ENCODE results near the gene PTGIS. TPM values are rescaled to one million over a fixed set of nuclear protein-coding genes. Genes with fewer than 3 reads are reported as not detected.

The PTGIS gene
- total RNA-seq, 4 donors from 2014 or later, result 17.0 to 39.2 (median 32.4) TPM

DNA sequence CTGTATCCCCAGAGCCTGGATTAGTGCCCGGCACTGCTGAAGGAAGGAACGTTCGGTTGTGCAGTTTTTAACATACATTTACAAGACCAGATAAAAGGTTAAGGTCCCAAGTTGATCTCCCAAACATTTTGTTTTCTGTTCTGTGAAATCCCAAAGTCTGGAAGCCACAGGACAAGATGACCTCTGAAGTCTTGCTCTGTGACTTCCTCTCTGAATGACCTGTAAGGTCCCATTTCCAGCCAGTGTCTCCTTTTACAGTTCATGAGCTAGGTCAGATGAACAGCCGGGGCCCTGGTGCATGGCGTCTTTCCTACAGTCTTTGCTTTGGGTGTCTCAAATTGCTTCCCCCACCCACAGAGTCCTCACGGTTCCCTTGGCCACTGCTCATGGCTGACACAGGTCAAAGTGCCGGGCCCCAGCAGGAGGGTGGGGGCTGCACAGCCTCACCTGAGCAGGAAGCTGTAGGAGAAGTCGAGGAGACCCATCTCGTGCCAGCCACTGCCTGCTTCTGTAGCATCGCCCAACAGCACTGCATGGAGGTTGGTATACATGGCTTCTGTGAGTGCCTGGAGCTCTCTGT, 24.0 kb downstream of the PTGIS start:
- TF ChIP-seq, protein P1, sequence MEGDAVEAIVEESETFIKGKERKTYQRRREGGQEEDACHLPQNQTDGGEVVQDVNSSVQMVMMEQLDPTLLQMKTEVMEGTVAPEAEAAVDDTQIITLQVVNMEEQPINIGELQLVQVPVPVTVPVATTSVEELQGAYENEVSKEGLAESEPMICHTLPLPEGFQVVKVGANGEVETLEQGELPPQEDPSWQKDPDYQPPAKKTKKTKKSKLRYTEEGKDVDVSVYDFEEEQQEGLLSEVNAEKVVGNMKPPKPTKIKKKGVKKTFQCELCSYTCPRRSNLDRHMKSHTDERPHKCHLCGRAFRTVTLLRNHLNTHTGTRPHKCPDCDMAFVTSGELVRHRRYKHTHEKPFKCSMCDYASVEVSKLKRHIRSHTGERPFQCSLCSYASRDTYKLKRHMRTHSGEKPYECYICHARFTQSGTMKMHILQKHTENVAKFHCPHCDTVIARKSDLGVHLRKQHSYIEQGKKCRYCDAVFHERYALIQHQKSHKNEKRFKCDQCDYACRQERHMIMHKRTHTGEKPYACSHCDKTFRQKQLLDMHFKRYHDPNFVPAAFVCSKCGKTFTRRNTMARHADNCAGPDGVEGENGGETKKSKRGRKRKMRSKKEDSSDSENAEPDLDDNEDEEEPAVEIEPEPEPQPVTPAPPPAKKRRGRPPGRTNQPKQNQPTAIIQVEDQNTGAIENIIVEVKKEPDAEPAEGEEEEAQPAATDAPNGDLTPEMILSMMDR (IDR thresholded peaks at IDR 0.05; ENCODE audit: low read depth), result no peak

DNA sequence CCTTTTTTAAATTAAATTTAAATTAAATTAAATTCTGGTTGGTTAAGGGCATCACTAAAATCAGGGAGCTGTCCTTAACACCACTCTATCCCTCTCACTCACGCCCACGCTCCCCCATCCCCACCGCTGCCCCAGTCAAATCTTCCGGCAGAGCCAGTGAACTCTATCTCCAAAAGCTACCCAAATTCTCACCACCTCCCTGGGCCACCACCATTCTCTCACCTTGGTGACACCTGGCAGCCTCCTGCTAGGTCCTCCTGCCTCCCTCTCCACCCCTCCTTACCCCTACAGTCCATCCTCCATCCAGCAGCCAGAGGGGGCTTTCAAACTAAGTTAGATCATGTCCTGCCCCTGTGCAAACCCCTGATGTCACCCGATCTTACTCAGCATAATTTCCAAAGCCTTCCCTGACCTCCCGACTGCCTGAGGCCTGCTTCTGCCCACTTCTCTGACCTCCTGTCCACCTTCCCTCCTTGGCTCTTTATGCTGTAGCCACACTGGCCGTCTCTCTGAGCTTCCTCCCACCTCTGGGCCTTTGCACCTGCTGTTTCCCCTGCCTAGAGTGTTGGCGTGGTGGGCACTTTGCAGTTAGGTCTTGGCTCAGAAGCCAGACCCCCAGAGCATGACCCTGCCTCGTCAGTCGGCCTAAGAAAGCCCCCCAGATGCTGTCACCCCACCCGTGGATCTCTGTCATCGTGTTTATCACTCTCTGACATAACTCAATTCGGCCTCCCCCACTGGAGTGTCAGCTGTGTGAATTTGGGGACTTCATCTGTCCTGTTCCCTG, 24.7 kb downstream of the PTGIS start:
- TF ChIP-seq, protein P1 (IDR thresholded peaks at IDR 0.05; ENCODE audit: low read depth), result no peak

DNA sequence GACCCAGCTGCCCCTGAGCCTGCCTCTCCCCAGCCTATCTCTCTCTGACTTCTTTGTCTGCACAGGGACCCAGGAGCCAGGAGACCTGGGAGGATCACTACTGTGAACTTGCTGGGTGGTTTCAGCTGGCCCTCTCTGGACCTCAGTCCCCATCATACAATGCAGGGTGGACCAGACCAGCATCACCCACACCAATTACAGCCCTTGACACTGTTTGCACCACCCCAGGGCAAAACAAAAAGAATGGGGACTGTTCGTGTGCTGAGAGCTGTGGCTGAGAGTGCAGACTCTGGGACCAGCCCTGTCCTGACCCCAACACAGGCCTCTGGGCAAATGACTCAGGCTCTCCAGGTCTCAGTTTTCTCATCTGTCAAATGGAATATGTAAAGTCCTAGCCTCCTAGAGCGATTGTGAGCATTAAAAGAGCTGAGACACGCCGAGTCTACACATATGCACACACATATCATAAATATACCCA, 25.4 kb downstream of the PTGIS start:
- TF ChIP-seq, protein P1 (IDR thresholded peaks at IDR 0.05; ENCODE audit: low read depth), result no peak

DNA sequence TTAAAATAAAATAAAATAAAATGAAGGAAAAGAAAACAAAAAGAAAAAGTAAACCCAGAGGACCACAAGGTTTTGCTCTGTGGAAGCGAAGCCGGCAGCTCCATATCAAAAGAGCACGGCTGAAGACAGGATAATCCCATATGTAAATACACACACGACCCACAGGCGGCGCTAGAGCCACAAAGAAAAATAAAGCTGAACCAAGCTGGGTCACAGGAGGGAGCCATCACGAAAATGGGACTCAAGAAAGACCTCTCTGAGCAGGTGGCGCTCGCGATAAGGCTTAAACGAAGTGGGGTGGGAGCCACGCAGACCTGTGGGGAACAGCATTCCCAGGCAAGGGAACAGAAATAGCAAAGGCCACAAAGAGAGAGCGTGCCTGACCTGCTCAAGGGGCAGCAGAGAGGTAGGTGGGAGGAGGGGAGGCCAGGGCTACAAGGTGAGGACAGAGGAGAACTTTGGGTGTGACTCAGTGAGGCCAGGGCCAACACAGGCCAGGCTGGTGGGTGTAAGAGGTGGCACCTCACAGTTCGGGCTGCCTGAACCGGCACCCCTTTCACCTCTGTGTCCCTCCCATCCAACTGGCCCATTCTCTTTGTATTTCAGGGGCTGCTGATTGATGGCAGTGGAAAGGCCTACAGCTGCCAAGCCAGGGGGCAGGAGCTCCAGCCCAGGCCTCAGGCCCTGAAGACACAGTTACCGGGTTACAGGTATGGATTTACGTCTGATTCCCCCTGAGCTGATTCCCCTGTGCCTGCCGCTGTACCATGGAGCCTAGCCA, 26.0 kb downstream of the PTGIS start:
- TF ChIP-seq, protein P1 (IDR thresholded peaks at IDR 0.05; ENCODE audit: low read depth), result no peak

DNA sequence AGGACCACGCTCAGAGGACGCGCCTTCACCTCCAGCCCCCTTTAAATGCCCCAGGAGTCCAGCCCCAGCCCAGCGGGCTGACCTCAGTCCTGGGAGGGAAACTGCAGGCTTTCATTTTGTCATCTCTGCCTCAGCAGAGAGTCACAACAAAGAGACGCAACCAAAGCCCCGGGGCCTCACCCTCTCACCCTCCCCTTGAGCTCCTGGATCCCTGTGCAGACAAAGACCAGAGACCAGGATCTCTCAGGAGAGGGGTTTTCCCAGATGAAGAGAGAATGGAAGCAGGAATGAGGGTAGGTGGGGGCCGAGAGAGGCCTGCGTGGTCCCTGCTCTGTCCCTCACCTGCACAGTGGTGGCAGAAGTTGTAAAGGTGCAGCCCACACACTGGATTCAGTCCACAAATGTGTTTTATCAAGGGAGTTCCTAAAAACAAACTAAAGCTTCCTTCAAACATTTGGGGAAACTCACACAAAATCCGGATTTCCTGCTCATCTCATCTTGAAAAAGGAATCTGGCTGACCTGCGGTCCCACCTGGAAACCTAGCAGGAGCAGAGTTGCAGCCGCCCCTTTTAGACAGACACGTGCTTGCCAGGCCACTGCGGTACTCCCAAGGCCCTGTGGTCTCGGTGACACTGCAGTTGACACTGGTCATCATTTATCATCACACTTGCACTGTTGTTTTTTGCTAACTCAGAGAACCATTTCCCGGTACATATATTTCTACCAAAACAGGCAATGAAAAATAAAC, 27.1 kb downstream of the PTGIS start:
- TF ChIP-seq, protein P1 (IDR thresholded peaks at IDR 0.05; ENCODE audit: low read depth), result no peak

DNA sequence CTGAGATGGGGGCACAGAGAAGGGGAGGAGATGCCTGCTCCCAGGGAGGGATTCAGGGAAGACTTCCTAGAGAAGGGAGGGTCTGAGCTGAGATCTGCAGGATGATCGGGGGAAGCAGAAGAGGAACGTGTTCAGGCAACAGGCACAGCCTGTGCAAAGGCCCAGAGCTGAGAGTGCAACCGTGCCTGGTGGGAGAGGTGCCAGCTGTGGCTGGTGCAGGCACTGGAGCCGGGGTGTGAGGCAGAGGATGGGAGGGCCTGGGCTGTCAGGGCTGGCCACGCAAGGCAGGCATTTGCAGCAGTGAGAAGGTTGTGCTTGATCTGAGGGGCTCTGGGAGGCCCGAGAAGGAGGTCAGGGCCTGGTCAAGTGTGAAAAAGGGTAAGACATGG, 27.7 kb downstream of the PTGIS start:
- TF ChIP-seq, protein P1 (IDR thresholded peaks at IDR 0.05; ENCODE audit: low read depth), result no peak

Measured in subcutaneous adipose tissue (tissue), 4 donors.